Measurements from ENCODE around the gene BOD1L1. TPM values are rescaled to one million over a fixed set of nuclear protein-coding genes. Genes with fewer than 3 reads are reported as not detected.
A peak's percentile ranks its signal among the peaks of the same experiment; 100 is the strongest.

The BOD1L1 gene
- total and polyA plus RNA-seq, 2 experiments from 2014 or later, result 18.2 to 43.2 TPM

- no peak overlapping the region for H2AFZ ChIP-seq
- peaks cover 69% of the 10 kb centered on the region for H3K4me1 ChIP-seq (ENCODE audit: insufficient read depth)
- DNase-seq (ENCODE audit: low spot score), result peak; percentile 77
- peak; percentile 11 for ATAC-seq
- Mint-ChIP-seq H3K27ac (no peak overlapping the region), H3K36me3 (ENCODE audit: low read depth) (peaks cover 20% of the 10 kb centered on the region), H3K9me3 (peaks cover 18% of the 10 kb centered on the region), H3K4me3 (no peak overlapping the region), H3K27me3 (ENCODE audit: insufficient read depth, low read depth, poor library complexity) (peaks cover 75% of the 10 kb centered on the region), H3K4me1 (peaks cover 30% of the 10 kb centered on the region)
- no peaks in the 10 kb centered on the region for H3K36me3 ChIP-seq (ENCODE audit: insufficient read depth)
- peaks cover 26% of the 10 kb centered on the region for H3F3A ChIP-seq (replicated peaks; ENCODE audit: low read depth)
- H3K27me3 ChIP-seq (ENCODE audit: insufficient read depth), result peaks cover 100% of the 10 kb centered on the region
- no peaks in the 10 kb centered on the region for H3K9me2 ChIP-seq (ENCODE audit: insufficient read depth)
- peak overlapping the region; percentile 48 for H3K4me3 ChIP-seq
- H3K27ac ChIP-seq (ENCODE audit: low read depth), result no peak overlapping the region
- H3K4me2 ChIP-seq, result peak overlapping the region; percentile 69
- H3K79me2 ChIP-seq (replicated peaks; ENCODE audit: insufficient read depth), result no peaks in the 10 kb centered on the region
- no peak for TF ChIP-seq ZNF462 (CRISPR knock-in tag; IDR thresholded peaks at IDR 0.05)
- TF ChIP-seq JUNB (IDR thresholded peaks at IDR 0.05; ENCODE audit: unreplicated experiment), result no peak
- TF ChIP-seq CREB1 (CRISPR knock-in tag; IDR thresholded peaks at IDR 0.05; ENCODE audit: low read depth), result no peak
- TF ChIP-seq ZNF331 (CRISPR knock-in tag; IDR thresholded peaks at IDR 0.05; ENCODE audit: low read depth), result no peak
- TF ChIP-seq NANOG (IDR thresholded peaks at IDR 0.05; ENCODE audit: borderline replicate concordance), result no peak
- no peak for TF ChIP-seq CTCF (conservative IDR thresholded peaks at IDR 0.05; ENCODE audit: low read depth in 2 of 2)
- TF ChIP-seq, protein P1, sequence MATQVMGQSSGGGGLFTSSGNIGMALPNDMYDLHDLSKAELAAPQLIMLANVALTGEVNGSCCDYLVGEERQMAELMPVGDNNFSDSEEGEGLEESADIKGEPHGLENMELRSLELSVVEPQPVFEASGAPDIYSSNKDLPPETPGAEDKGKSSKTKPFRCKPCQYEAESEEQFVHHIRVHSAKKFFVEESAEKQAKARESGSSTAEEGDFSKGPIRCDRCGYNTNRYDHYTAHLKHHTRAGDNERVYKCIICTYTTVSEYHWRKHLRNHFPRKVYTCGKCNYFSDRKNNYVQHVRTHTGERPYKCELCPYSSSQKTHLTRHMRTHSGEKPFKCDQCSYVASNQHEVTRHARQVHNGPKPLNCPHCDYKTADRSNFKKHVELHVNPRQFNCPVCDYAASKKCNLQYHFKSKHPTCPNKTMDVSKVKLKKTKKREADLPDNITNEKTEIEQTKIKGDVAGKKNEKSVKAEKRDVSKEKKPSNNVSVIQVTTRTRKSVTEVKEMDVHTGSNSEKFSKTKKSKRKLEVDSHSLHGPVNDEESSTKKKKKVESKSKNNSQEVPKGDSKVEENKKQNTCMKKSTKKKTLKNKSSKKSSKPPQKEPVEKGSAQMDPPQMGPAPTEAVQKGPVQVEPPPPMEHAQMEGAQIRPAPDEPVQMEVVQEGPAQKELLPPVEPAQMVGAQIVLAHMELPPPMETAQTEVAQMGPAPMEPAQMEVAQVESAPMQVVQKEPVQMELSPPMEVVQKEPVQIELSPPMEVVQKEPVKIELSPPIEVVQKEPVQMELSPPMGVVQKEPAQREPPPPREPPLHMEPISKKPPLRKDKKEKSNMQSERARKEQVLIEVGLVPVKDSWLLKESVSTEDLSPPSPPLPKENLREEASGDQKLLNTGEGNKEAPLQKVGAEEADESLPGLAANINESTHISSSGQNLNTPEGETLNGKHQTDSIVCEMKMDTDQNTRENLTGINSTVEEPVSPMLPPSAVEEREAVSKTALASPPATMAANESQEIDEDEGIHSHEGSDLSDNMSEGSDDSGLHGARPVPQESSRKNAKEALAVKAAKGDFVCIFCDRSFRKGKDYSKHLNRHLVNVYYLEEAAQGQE (IDR thresholded peaks at IDR 0.05; ENCODE audit: unreplicated experiment), result no peak
- TF ChIP-seq EZH2 (IDR thresholded peaks at IDR 0.05; ENCODE audit: low read depth, unreplicated experiment), result peak; percentile 63
- TF ChIP-seq ETS1 (IDR thresholded peaks at IDR 0.05), result no peak
- TF ChIP-seq POLR2AphosphoS5 (IDR thresholded peaks at IDR 0.05; ENCODE audit: low read depth), result no peak
- peak; percentile 77 for TF ChIP-seq EZH2phosphoT487 (IDR thresholded peaks at IDR 0.05; ENCODE audit: unreplicated experiment)
- no peak for TF ChIP-seq STAT1 (IDR thresholded peaks at IDR 0.05; ENCODE audit: unreplicated experiment)
- TF ChIP-seq ZNF114 (CRISPR knock-in tag; IDR thresholded peaks at IDR 0.05), result no peak
- peaks cover 4% of the 10 kb centered on the region; the same call in 1 of the 2 replicates for H4K20me1 ChIP-seq (replicated peaks; ENCODE audit: insufficient read depth)
Observed at GRCh38 chr4:13524504-13525243, 102.9 kb downstream of the BOD1L1 start.
